GM12875 (cell line): ENCODE measurements around the gene MRPL34.

Source experiments
- H3K4me3 ChIP-seq: one replicate; pipeline ENCODE4 v1.5.1; 2011; ENCODE audit warnings: low read depth, low read length, control low read depth
- CTCF ChIP-seq: IDR thresholded peaks from 2 replicates; pipeline ENCODE4 v1.5.1; 2011; ENCODE audit warnings: low read depth, mild to moderate bottlenecking, control low read depth, inconsistent platforms, low read length, moderate library complexity, borderline replicate concordance; ENCODE audit not compliant: insufficient read depth

Gene MRPL34

GRCh38 chr19:17311455-17312188 is 6.0 kb downstream of the MRPL34 start:
- H3K4me3 ChIP-seq: no peak overlapping the region
- no peak for TF ChIP-seq CTCF

- no peak overlapping the region for H3K4me3 ChIP-seq
- no peak for TF ChIP-seq CTCF
These were observed 6.8 kb downstream of the MRPL34 start for GRCh38 chr19:17312189-17313113.

- TF ChIP-seq CTCF: no peak
- no peak overlapping the region for H3K4me3 ChIP-seq
These were observed 8.4 kb downstream of the MRPL34 start for GRCh38 chr19:17314007-17314593.

GRCh38 chr19:17318966-17319365 is 13.3 kb downstream of the MRPL34 start:
- TF ChIP-seq CTCF: no peak
- no peak overlapping the region for H3K4me3 ChIP-seq

- no peak for TF ChIP-seq CTCF
- no peak overlapping the region for H3K4me3 ChIP-seq
These were observed 14.0 kb downstream of the MRPL34 start for GRCh38 chr19:17319473-17320238.

GRCh38 chr19:17320435-17320834 is 14.8 kb downstream of the MRPL34 start:
- H3K4me3 ChIP-seq: no peak overlapping the region
- TF ChIP-seq CTCF: no peak
